Stimulated activated CD4-positive, alpha-beta T cell treated with anti-CD3 and anti-CD28 coated beads, Interleukin-4, amount 100 ng/mL, for 48 hours (primary cell): Measurements from ENCODE around the gene ANKS4B.
"Not testable (repeated sequence)": the region's sequence is repeated elsewhere in the genome, so short reads cannot be mapped to it uniquely, and the experiment has no call there.

ENCODE experiments used
- DNase-seq, 2 donors: peaks; one replicate each; pipeline ENCODE4 v3.0.0-alpha.2; 2020; ENCODE audit warnings: low read depth in 2 of 2

Gene ANKS4B, protein sequence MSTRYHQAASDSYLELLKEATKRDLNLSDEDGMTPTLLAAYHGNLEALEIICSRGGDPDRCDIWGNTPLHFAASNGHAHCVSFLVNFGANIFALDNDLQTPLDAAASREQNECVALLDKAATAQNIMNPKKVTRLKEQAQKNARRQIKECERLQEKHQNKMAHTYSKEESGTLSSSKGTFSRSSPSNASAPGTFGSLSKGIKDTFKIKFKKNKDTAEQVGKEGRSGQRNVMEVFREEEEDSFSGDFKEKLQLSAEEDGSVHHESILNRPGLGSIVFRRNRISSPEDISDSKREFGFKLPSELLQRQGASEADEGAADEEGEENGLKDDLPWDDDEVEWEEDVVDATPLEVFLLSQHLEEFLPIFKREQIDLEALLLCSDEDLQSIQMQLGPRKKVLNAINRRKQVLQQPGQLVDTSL

DNA sequence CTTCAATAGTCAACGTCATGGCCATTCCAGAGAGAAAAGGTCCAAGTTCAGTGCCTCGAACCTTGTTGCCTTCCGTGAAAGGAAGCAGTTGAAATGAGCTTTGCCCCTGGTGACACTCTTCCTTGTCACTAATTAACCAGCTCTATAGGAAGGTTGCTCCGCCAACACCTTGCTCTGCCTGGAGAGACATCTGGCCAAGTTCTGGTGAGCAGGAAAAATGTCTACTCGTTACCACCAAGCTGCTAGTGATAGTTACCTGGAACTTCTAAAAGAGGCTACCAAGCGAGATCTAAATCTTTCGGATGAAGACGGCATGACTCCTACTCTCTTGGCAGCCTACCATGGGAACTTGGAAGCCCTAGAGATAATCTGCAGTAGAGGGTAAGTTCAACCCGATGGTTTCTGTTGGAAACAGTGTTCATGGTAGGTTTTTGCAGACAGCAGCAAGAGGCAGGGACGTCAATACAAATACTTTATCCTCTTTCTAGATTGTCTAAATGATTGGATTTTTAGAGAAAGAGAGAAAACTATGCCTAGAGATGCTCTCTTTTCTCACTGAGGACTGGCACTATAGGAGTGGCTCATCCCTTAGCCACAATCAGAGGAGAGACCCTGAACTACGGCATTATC, at the start of gene ANKS4B:
TSS of gene ANKS4B (plus strand) at position 179 of the 630 bp plus-strand sequence. CDS start at position 218, 39 bp downstream.
- DNase-seq: no peak

GRCh38 chr16:21183995-21184394, 49.5 kb upstream of the ANKS4B start:
- no peak for DNase-seq

DNA sequence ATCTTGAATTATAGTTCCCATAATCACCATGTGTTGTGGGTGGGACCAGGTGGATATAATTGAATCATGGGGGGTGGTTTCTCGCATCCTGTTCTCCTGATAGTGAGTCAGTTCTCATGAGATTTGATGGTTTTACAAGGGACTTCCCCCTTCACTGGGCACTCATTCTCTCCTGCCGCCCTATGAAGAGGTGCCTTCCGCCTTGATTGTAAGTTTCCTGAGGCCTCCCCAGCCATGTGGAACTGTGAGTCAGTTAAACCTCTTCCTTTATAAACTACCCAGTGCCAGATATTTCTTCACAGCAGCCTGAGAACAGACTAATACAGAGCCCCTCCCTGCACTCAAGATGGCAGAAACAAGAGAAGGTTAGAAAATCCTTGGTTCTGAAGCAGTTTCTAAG, 48.7 kb upstream of the ANKS4B start:
- DNase-seq: peak in 1 of 2 donors; percentile 11

DNA sequence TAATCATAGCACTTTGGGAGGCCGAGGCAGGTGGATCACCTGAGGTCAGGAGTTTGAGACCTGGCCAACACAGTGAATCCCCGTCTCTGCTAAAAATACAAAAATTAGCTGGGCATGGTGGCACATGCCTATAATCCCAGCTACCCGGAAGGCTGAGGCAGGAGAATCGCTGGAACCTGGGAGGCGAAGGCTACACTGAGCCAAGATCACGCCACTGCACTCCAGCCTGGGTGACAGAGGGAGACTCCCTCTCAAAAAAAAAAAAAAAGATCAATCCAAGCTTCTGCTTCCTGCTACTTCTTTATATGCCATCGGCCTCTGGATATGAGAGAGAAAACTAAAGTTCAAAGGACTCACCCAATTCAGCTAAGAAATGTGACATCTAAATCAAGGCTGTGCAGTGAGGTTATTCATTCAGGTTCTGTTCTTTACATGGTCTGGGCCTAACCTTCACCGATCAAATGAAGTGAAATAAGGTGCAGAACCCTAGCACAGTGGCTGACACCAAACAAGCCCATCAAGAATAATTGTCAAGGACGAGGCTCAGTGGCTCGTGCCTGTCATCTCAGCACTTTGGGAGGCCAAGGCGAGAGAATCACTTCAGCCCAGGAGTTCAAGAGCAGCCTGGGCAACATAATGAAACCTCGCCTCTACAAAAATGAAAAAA, 47.7 kb upstream of the ANKS4B start:
- no peak for DNase-seq

GRCh38 chr16:21186326-21186691, 47.2 kb upstream of the ANKS4B start:
- DNase-seq: no peak

GRCh38 chr16:21189311-21189710, 44.2 kb upstream of the ANKS4B start:
- no peak for DNase-seq

GRCh38 chr16:21190013-21190412, 43.5 kb upstream of the ANKS4B start:
- DNase-seq: no peak

DNA sequence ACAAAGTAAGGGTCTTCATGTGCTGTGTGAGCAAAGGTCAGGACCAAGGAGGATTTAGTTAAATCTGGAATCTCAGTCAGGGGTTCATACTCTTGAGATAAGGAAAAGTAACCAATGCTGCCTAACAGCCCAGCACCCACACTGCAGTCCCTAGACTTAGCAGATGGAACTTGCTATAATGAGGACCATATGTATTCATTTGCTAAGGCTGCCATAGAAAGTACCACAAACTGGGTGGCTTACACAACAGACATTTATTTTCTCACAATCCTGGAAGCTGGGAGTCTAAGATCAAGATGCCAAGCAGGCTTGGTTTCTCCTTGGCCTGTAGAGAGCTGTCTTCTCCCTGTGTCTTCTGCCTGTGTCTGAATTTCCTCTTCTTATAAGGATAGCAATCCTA, 42.9 kb upstream of the ANKS4B start:
- no peak for DNase-seq

DNA sequence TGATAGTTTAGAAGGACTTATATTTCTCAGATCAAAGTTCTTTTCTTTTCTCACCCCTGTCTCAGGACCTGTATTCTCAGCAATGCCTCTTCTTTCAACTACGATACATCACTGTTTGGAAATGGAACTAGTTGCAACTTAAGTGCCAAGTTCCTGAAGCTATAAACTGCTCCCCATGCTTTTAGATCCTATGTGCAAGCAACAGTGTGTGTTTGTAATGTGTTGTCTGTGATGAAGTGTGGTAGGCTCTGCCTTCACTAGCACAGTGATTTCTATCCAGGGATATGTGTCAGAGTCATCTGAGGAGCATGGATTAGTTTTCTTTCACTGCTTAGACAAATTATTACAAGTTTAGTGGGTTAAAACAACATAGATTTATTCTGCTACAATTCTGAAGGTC, 40.5 kb upstream of the ANKS4B start:
- DNase-seq: no peak

DNA sequence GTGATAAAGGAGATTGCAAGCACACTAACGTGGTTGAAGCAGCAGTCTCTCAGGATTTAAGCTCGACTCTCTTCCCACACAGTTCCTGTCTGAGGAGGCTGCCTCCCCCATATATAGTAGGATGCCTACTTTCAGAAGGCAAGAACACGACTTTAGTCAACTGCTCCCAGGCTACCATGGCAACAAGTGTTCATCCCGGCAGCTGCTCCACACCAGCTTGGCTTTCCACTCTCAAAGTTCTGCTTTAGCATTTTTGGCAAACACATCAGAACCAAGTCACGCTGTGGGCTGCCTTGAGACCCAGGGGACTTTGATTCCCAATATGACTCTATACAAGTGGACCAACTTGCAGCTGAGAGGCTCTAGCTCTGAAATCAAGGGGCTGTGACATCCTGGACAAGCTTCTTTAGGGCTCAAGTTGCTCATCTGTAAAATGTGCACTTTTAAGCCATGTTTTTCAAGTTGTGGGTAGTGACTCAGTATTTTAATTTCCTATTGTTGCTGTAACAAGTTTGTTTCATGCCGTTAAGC, 38.7 kb upstream of the ANKS4B start:
- no peak for DNase-seq

GRCh38 chr16:21195330-21195729, 38.2 kb upstream of the ANKS4B start:
- not testable (repeated sequence) for DNase-seq

- DNase-seq: no peak
These were observed 36.4 kb upstream of the ANKS4B start for GRCh38 chr16:21197112-21197511.

- no peak for DNase-seq
These were observed 35.9 kb upstream of the ANKS4B start for GRCh38 chr16:21197621-21198020.

- DNase-seq: no peak
These were observed 33.8 kb upstream of the ANKS4B start for GRCh38 chr16:21199607-21200218.

DNA sequence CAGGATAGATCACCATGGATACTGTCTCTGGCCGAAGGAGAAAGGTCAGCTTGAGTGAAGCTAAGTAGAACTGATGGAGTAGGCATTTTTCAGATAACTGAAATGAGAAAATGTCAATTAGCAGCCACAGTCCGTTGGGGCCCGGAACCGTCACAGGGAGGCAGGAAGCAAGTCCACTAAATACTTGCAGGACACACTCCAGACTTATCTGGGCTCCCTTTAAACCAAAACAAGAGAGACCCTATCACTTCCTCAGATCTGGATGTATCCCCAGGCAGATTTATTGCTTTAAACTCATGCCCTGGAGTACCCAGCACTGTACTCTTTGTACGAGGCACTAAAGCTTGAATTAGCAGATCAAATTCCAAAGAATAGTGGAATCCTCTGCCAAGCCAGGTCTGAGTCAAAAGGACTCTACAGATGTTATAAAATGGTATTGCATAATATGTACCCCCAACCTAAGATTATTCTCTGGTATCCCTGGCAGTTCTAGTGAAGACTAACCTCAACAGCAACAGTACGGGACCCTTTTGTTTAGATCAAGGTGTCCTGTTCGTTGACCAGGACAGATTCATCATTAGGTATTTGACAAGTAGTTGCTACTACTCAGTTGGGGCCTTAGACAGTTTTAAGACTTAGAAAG, 30.2 kb upstream of the ANKS4B start:
- DNase-seq: no peak

DNA sequence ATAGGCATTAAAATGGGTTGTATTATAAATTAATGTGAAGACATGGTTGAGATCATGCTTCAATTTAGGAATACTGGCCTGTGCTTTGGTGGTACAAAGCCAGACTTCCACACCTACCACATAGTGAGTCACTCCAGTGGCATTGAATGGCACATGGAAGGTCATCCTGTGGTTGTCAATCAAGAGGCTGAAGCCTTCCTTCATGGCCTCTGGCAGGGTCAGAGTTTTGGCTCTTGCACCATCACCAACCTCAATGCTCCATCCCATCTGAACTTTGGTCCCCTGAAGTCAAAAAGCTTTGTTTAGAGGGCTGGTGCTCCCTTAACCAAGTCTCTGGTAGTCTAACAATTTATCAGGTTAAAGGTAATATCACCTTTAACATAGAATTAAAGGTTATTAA, 28.2 kb upstream of the ANKS4B start:
- no peak for DNase-seq

DNA sequence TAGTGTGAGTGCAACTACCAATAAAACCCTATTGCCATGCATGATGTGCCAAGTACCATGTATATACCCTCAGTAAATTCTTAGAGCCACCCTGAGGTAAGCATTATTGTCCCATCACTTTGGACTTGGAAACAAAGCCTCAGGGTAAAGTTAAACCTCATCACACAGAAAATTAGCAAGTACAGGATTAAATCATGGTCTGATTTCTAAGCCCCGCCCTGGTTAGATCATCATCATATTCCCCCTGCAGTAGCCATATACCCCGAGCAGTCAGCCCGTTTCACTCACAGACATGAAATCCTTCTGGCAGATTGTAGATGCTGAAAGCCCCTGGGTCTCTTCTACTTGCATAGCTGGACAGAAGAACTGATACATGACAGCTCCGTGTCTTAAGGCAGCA, 26.9 kb upstream of the ANKS4B start:
- no peak for DNase-seq

- DNase-seq: no peak
These were observed 24.9 kb upstream of the ANKS4B start for GRCh38 chr16:21208446-21209230.

DNA sequence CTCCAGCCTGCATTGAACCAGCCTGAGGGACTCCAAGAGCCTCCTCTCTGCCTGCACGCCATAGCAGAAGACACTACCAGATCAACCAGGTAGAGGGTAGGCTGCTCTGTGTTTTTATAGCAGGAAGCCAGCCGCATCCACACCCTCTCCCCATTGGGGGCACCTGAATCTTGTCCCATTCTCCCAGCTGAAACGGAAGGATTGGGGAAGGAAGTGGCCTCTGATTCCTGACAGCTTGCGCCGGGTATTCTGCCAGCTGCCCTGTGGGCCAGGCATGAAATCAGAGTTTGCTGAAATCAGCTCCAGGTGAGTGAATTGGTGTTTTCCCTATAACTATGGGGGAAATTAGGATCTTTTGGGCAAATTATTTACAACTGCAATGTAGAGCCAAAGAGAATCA, 22.0 kb upstream of the ANKS4B start, which contains the start of gene ZP2:
TSS of gene ZP2 (minus strand) at position 89 of the 400 bp plus-strand sequence. CDS start at position 62, 27 bp downstream.
- no peak for DNase-seq

DNA sequence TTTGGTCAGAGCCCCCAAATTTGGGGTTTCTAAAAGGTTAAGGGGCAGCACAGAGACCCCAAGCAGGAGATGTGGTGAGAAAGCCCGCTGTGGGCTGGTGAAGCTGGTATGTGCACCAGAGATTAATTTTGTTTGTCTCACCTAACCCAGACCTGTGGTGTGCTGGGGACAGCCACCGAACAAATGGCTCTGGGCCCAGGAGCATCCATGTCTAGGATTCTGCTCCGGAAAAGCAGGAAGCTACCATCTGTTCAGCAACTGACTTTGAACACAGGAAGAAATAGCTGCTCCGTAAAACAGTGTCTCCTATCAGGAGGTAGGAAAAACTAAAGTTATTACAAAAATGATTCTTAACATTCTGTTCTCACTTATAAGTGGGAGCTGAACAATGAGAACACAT, 19.4 kb upstream of the ANKS4B start:
- DNase-seq: no peak

DNA sequence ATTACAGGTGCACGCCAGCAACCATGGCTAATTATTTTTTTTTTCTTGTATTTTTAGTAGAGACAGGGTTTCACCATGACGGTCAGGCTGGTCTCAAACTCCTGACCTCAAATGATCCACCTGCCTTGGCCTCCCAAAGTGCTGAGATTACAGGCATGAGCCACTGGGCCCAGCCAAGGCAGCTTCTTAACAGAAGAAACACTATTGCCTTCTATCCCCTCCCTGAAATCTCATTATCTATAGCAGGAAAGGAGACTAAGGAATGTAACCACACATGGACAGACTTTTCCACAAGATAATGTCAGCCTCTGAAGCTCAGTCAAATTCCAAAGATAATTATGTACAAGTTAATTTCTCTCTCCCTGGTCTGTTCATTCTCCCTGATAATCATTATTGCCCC, 16.4 kb upstream of the ANKS4B start:
- no peak for DNase-seq
